CD8-positive, alpha-beta memory T cell (primary cell): ENCODE results near the gene ZCCHC17. TPM values are rescaled to one million over a fixed set of nuclear protein-coding genes. Genes with fewer than 3 reads are reported as not detected.

ENCODE experiments used
- CTCF ChIA-PET: fragments of 350-600 bp; sonication (Branson Sonifier 250); formaldehyde crosslinking; loops from one replicate; lab custom pipeline; 2021; ENCODE audit warnings: antibody characterized with exemption; lab: Charles Lee
- POLR2A ChIA-PET: fragments of 350-600 bp; sonication (Branson Sonifier 250); formaldehyde crosslinking; loops from one replicate; lab custom pipeline; 2021; ENCODE audit warnings: antibody characterized with exemption; lab: Charles Lee
- DNase-seq, 5 donors: peaks; one replicate each; pipeline versions ENCODE4 v3.0.0 to v3.0.0-alpha.2; 2020 to 2022; ENCODE audit warnings: mixed read lengths in 1 of 5
- H3K27ac ChIP-seq: one replicate; pipeline ENCODE4 v1.7.0; 2013; ENCODE audit warnings: low read depth, mild to moderate bottlenecking, low read length, moderate library complexity
- H3K27me3 ChIP-seq: 2 replicates; pipeline ENCODE4 v1.7.0; 2013; ENCODE audit warnings: low read length, mild to moderate bottlenecking; ENCODE audit not compliant: insufficient read depth, poor library complexity, severe bottlenecking
- H3K36me3 ChIP-seq: 2 replicates; pipeline ENCODE4 v1.7.0; 2013; ENCODE audit warnings: mild to moderate bottlenecking, low read length, moderate library complexity; ENCODE audit not compliant: insufficient read depth
- H3K4me1 ChIP-seq: 2 replicates; pipeline ENCODE4 v1.7.0; 2013; ENCODE audit warnings: mild to moderate bottlenecking, low read length, moderate library complexity; ENCODE audit not compliant: insufficient read depth
- H3K4me3 ChIP-seq: 2 replicates; pipeline ENCODE4 v1.7.0; 2013; ENCODE audit warnings: mild to moderate bottlenecking, low read length
- H3K9me3 ChIP-seq: 2 replicates; pipeline ENCODE4 v1.7.0; 2013; ENCODE audit warnings: mild to moderate bottlenecking, low read length
- H3K27ac Mint-ChIP-seq, 8 donors: one replicate each; pipeline ENCODE4 v1.8.0; 2020 to 2021; ENCODE audit warnings: mixed read lengths in 8 of 8, mild to moderate bottlenecking in 6 of 8, inconsistent platforms in 3 of 8, moderate library complexity in 3 of 8
- H3K27me3 Mint-ChIP-seq, 2 donors: one replicate each; pipeline ENCODE4 v1.8.0; 2020 to 2021; ENCODE audit warnings: mixed read lengths in 2 of 2, mild to moderate bottlenecking in 1 of 2, moderate library complexity in 1 of 2
- H3K36me3 Mint-ChIP-seq, 3 donors: one replicate each; pipeline ENCODE4 v1.8.0; 2020 to 2021; ENCODE audit warnings: mixed read lengths in 3 of 3, inconsistent platforms in 1 of 3, mild to moderate bottlenecking in 1 of 3
- H3K4me1 Mint-ChIP-seq, 3 donors: one replicate each; pipeline ENCODE4 v1.8.0; 2020 to 2021; ENCODE audit warnings: mixed read lengths in 3 of 3, inconsistent platforms in 1 of 3, mild to moderate bottlenecking in 1 of 3
- H3K4me3 Mint-ChIP-seq, 7 donors: one replicate each; pipeline ENCODE4 v1.8.0; 2020 to 2021; ENCODE audit warnings: mixed read lengths in 7 of 7, mild to moderate bottlenecking in 6 of 7, moderate library complexity in 4 of 7, inconsistent platforms in 2 of 7
- H3K9me3 Mint-ChIP-seq, 5 donors: one replicate each; pipeline ENCODE4 v1.8.0; 2020 to 2022; ENCODE audit warnings: mixed read lengths in 5 of 5, mild to moderate bottlenecking in 3 of 5, moderate library complexity in 2 of 5, inconsistent platforms in 1 of 5
- polyA plus RNA-seq: library from polyadenylated mRNA; unstranded; fragments of 300-500 nt; fragmentation: Illumina TruSeq; gene quantifications from one replicate; pipeline ENCODE4 v1.2.3, GENCODE V29; 2021
- total RNA-seq, 2 experiments: library from RNA; stranded (reverse); gene quantifications; one replicate each; pipeline ENCODE4 v1.2.3, GENCODE V29; 2021

ZCCHC17 gene
- total and polyA plus RNA-seq, 3 experiments from 2014 or later, result 30.4 to 51.0 (median 30.8) TPM

DNA sequence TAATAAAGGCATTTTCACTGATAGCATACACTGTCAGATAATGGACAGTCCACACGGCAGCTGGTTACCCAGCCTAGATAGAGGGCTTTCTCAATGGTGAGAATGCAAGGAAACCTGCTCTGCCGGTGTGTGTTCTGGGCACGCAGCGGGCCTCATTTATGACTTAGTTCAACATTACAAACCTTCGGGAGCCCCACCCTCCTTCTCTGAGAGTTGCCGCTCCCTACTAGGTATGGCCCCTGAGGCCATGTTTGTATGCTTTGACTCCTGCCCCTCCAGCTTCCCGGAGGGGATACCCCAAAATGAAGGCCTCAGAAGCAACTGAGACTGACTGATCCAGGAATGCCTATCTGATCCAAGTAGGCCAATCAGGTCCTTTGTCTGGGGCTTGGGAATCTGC is 93.2 kb downstream of the ZCCHC17 start:
- H3K4me1 ChIP-seq, result peaks cover 5% of the 10 kb centered on the region
- H3K4me3 Mint-ChIP-seq, result no peak overlapping the region
- no peak overlapping the region for H3K27ac ChIP-seq
- CTCF ChIA-PET, result no interaction called here
- no peaks in the 10 kb centered on the region for H3K36me3 ChIP-seq
- no peak overlapping the region for H3K4me3 ChIP-seq
- peaks cover 13% of the 10 kb centered on the region for H3K27me3 ChIP-seq
- H3K9me3 ChIP-seq, result no peaks in the 10 kb centered on the region
- no peak for DNase-seq
- peaks cover 9% of the 10 kb centered on the region in 3 donors for H3K4me1 Mint-ChIP-seq
- peaks cover 6 to 33% of the 10 kb centered on the region in 2 donors for H3K27me3 Mint-ChIP-seq
- no peaks in the 10 kb centered on the region for H3K36me3 Mint-ChIP-seq
- H3K27ac Mint-ChIP-seq, result peak overlapping the region in 1 of 8 donors; percentile 75
- H3K9me3 Mint-ChIP-seq, result no peaks in the 10 kb centered on the region
- POLR2A ChIA-PET, result no interaction called here

- Mint-ChIP-seq H3K4me1 (peaks cover 10% of the 10 kb centered on the region in 3 donors), H3K4me3 (peak overlapping the region in 1 of 7 donors; percentile 10), H3K36me3 (no peaks in the 10 kb centered on the region), H3K27ac (no peak overlapping the region), H3K9me3 (no peaks in the 10 kb centered on the region), H3K27me3 (peaks cover 1 to 6% of the 10 kb centered on the region in 2 donors)
- Histone ChIP-seq H3K36me3 (no peaks in the 10 kb centered on the region), H3K9me3 (no peaks in the 10 kb centered on the region), H3K27ac (no peak overlapping the region), H3K27me3 (no peaks in the 10 kb centered on the region), H3K4me1 (peaks cover 5% of the 10 kb centered on the region), H3K4me3 (no peak overlapping the region)
- ChIA-PET POLR2A (no interaction called here), CTCF (interaction anchor here (0.7 to 3.0 kb wide), 7 partner anchors 8 to 156 kb away, joined by 3 to 14 read pairs (median 6); no protein-coding TSS in a partner anchor)
- DNase-seq, result no peak
Observed at GRCh38 chr1:31393463-31393862, 96.6 kb downstream of the ZCCHC17 start.

- Histone ChIP-seq H3K27ac (no peak overlapping the region), H3K27me3 (no peaks in the 10 kb centered on the region), H3K4me1 (peaks cover 5% of the 10 kb centered on the region), H3K36me3 (no peaks in the 10 kb centered on the region), H3K4me3 (peak overlapping the region; percentile 54), H3K9me3 (no peaks in the 10 kb centered on the region)
- ChIA-PET CTCF (interaction anchor here (0.8 to 3.0 kb wide), 16 partner anchors 8 to 395 kb away, joined by 3 to 14 read pairs (median 4); no protein-coding TSS in a partner anchor), POLR2A (no interaction called here)
- no peaks in the 10 kb centered on the region for H3K9me3 Mint-ChIP-seq
- peaks cover 1 to 6% of the 10 kb centered on the region in 2 donors for H3K27me3 Mint-ChIP-seq
- DNase-seq, result peak; percentile 47 to 75 (median 64)
- H3K36me3 Mint-ChIP-seq, result no peaks in the 10 kb centered on the region
- H3K4me1 Mint-ChIP-seq, result peaks cover 10% of the 10 kb centered on the region in 3 donors
- peak overlapping the region in 4 of 8 donors; percentile 42 to 63 (median 47) for H3K27ac Mint-ChIP-seq
- peak overlapping the region; percentile 61 to 92 (median 83) for H3K4me3 Mint-ChIP-seq
Observed at GRCh38 chr1:31394584-31395193, 97.9 kb downstream of the ZCCHC17 start.

GRCh38 chr1:31396633-31397351 is 100.0 kb downstream of the ZCCHC17 start:
- no peak for DNase-seq
- Histone ChIP-seq H3K4me1 (peaks cover 5% of the 10 kb centered on the region), H3K4me3 (no peak overlapping the region), H3K27ac (no peak overlapping the region), H3K36me3 (no peaks in the 10 kb centered on the region), H3K27me3 (no peaks in the 10 kb centered on the region), H3K9me3 (no peaks in the 10 kb centered on the region)
- Mint-ChIP-seq H3K4me3 (peak overlapping the region in 1 of 7 donors; percentile 3), H3K27ac (no peak overlapping the region), H3K9me3 (no peaks in the 10 kb centered on the region), H3K36me3 (no peaks in the 10 kb centered on the region), H3K27me3 (peaks cover 0 to 6% of the 10 kb centered on the region in 2 donors), H3K4me1 (peaks cover 10% of the 10 kb centered on the region in 3 donors)
- ChIA-PET CTCF (interaction anchor here (1.8 kb wide), 1 partner anchor 11 kb away, joined by 3 read pairs; no protein-coding TSS in a partner anchor), POLR2A (no interaction called here)

DNA sequence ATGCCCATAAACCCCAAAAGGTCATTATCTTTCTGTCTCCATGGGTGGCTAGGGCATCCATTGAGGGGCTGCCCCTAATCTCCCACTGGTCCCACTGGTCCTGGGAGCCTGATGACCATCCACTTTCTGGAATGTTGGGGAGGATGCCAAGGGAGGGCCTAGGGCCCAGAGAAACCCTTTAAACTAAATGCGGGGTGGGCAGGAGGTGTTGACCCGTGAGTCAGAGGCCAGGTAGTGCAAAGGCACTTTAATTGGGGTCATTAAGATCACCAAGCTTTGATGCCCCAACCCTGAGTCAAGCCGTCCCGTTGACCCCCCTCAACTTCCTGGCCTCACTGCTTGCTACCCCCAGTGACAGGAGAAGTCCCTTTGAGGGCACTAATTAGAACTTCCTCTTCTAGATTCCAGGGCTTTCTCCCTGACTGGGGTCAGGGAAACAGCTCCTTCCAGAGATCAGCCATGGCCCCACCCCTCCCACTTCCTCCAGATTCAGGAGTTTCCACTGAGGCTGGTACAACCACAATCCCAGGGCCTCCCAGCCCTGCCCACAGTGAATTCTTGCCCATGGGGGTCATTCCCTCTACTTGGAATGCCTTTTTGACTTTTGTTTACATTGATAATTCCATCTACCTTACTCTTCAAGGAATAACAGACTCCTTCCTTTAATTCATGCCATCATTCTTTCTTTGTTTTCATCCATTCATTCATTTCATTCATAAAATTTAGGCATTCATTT is 100.7 kb downstream of the ZCCHC17 start:
- Mint-ChIP-seq H3K27ac (no peak overlapping the region), H3K27me3 (peaks cover 0 to 5% of the 10 kb centered on the region in 2 donors), H3K4me3 (peak overlapping the region in 1 of 7 donors; percentile 3), H3K36me3 (no peaks in the 10 kb centered on the region), H3K4me1 (peaks cover 10% of the 10 kb centered on the region in 3 donors), H3K9me3 (no peaks in the 10 kb centered on the region)
- POLR2A ChIA-PET, result no interaction called here
- Histone ChIP-seq H3K4me1 (peaks cover 5% of the 10 kb centered on the region), H3K36me3 (no peaks in the 10 kb centered on the region), H3K27me3 (no peaks in the 10 kb centered on the region), H3K9me3 (no peaks in the 10 kb centered on the region), H3K27ac (no peak overlapping the region), H3K4me3 (no peak overlapping the region)
- no peak for DNase-seq
- CTCF ChIA-PET, result no interaction called here

DNA sequence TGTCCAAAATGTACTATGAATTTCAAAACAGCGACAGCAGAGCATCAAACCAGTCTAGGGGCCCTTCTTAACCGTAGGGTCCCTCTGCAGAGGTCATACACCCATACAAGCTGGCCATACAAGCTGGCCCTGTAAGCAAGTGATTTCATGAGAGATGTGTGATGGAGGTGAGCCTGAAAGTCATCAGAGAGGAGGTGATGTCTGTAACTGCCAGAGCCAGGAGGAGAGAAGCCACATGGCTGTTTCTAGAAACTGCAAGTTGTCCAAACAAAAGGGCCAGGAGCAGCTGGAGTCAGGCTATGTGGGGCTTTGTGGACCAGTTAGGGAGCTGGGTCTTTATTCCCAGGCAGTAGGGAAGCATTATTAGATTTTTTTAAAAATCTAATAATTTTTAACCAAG is 101.4 kb downstream of the ZCCHC17 start:
- H3K4me1 Mint-ChIP-seq, result peaks cover 10% of the 10 kb centered on the region in 3 donors
- H3K9me3 Mint-ChIP-seq, result no peaks in the 10 kb centered on the region
- no peaks in the 10 kb centered on the region for H3K36me3 ChIP-seq
- H3K4me3 Mint-ChIP-seq, result no peak overlapping the region
- H3K27me3 Mint-ChIP-seq, result no peaks in the 10 kb centered on the region
- no peak for DNase-seq
- POLR2A ChIA-PET, result no interaction called here
- H3K4me1 ChIP-seq, result peaks cover 5% of the 10 kb centered on the region
- H3K27ac ChIP-seq, result no peak overlapping the region
- no peaks in the 10 kb centered on the region for H3K27me3 ChIP-seq
- no peak overlapping the region for H3K27ac Mint-ChIP-seq
- H3K36me3 Mint-ChIP-seq, result no peaks in the 10 kb centered on the region
- no peaks in the 10 kb centered on the region for H3K9me3 ChIP-seq
- CTCF ChIA-PET, result no interaction called here
- no peak overlapping the region for H3K4me3 ChIP-seq

GRCh38 chr1:31399976-31400375 is 103.1 kb downstream of the ZCCHC17 start:
- Histone ChIP-seq H3K4me3 (no peak overlapping the region), H3K9me3 (no peaks in the 10 kb centered on the region), H3K27me3 (no peaks in the 10 kb centered on the region), H3K27ac (no peak overlapping the region), H3K4me1 (no peaks in the 10 kb centered on the region), H3K36me3 (no peaks in the 10 kb centered on the region)
- no peak overlapping the region for H3K27ac Mint-ChIP-seq
- H3K4me3 Mint-ChIP-seq, result no peak overlapping the region
- POLR2A ChIA-PET, result no interaction called here
- peaks cover 4 to 5% of the 10 kb centered on the region in 2 donors for H3K27me3 Mint-ChIP-seq
- CTCF ChIA-PET, result no interaction called here
- no peak for DNase-seq
- H3K4me1 Mint-ChIP-seq, result peaks cover 2% of the 10 kb centered on the region in 3 donors
- H3K9me3 Mint-ChIP-seq, result no peaks in the 10 kb centered on the region
- H3K36me3 Mint-ChIP-seq, result peaks cover 0 to under 1% (median 0%) of the 10 kb centered on the region in 3 donors
